Ovary (tissue), 9 donors: ENCODE results near the gene DIP2C. TPM values are rescaled to one million over a fixed set of nuclear protein-coding genes. Genes with fewer than 3 reads are reported as not detected.
"Not testable (repeated sequence)": the region's sequence is repeated elsewhere in the genome, so short reads cannot be mapped to it uniquely, and the experiment has no call there.

Source experiments
- DNase-seq, 5 donors: peaks; one replicate each; pipeline ENCODE4 v3.0.0-alpha.2; 2019 to 2020
- H3K27ac ChIP-seq, 2 donors: fragments of 200-600 bp; one replicate each; pipeline versions ENCODE4 v1.5.1 to v1.8.0; 2019 to 2022
- H3K27me3 ChIP-seq: fragments of 200-600 bp; one replicate; pipeline ENCODE4 v1.8.0; 2022
- H3K36me3 ChIP-seq: fragments of 200-600 bp; sonication (generic); one replicate; pipeline ENCODE4 v1.5.1; 2019
- H3K4me1 ChIP-seq: one replicate; pipeline ENCODE4 v1.8.1; 2013; ENCODE audit warnings: mild to moderate bottlenecking, moderate library complexity; ENCODE audit not compliant: insufficient read depth
- H3K4me3 ChIP-seq: fragments of 200-600 bp; sonication (generic); one replicate; pipeline ENCODE4 v1.5.1; 2017
- H3K9me3 ChIP-seq, 2 donors: fragments of 200-600 bp in 1 of 2; sonication (generic) in 1 of 2; one replicate each; pipeline versions ENCODE4 v1.5.1 to v1.8.1; 2013 to 2019; ENCODE audit warnings: mild to moderate bottlenecking in 1 of 2, moderate library complexity in 1 of 2
- EP300 ChIP-seq: sonication (generic); formaldehyde crosslinking; IDR thresholded peaks from one replicate; pipeline ENCODE4 v1.6.1; 2017; ENCODE audit warnings: antibody characterized with exemption
- POLR2A ChIP-seq: fragments of 450-650 bp; IDR thresholded peaks from one replicate; pipeline ENCODE4 v1.6.1; 2017; ENCODE audit warnings: antibody characterized with exemption, mild to moderate bottlenecking, moderate library complexity
- whole genome bisulfite sequencing, 3 donors: extraction: QIAGEN DNeasy Blood & Tissue Kit in 1 of 3; methylation state at CpG; one replicate each; pipeline versions ENCODE4 v1.1.5 to v1.1.7; 2013 to 2017; 5-methylcytosine and 5-hydroxymethylcytosine counted together
- intact Hi-C, 4 donors: fragments of 100-400 bp; cut with DNase I; formaldehyde crosslinking; loops; one replicate each; pipeline versions ENCODE4 v1.11.0 to v1.15.1; 2022 to 2023
- polyA plus RNA-seq, 2 donors: library from polyadenylated mRNA; stranded (reverse); fragments of 200-250 nt in 1 of 2; fragments of 350-450 nt in 1 of 2; fragmentation: Illumina TruSeq in 1 of 2; extraction: RNeasy Lipid Tissue Mini Kit (QIAGEN cat#74804) in 1 of 2; gene quantifications; one replicate each; pipeline ENCODE4 v1.2.3, GENCODE V29; 2013 to 2014
- total RNA-seq, 7 donors: library from RNA; depleted of rRNA in 2 of 7; stranded (reverse); fragments of >200 nt in 2 of 7; fragmentation: NEBNext Ultra II Directional in 3 of 7; extraction: Animal tissue kit (Norgen Biotek cat#: 25700) in 3 of 7; gene quantifications; one replicate each; pipeline versions ENCODE4 v1.1.0 to v1.2.4, GENCODE V29; 2016 to 2023
- TF ChIP-seq, protein P1 (sequence below), 3 donors: fragments of 450-650 bp in 2 of 3; fragments of 200-600 bp in 1 of 3; IDR thresholded peaks; one replicate each; pipeline versions ENCODE4 v1.5.1 to v1.8.0; 2016 to 2022; ENCODE audit warnings: antibody characterized with exemption in 3 of 3, mild to moderate bottlenecking in 1 of 3
- donor health status: DM: no; HTN: no; CAD: no; lungs with moderate emphysema.
- donor health status: DM: no; HTN: no; CAD: no.
- donor health status: Bipolar disorder and iron deficiency.
- donor health status: DM: yes; HTN: yes; CAD: no.
- donor health status: DM: no; HTN: no; CAD: no.
- donor health status: DM: yes; HTN: yes; CAD: no.

Gene DIP2C
- total and polyA plus RNA-seq, 9 donors: 10.1 to 29.4 (median 22.2) TPM

DNA sequence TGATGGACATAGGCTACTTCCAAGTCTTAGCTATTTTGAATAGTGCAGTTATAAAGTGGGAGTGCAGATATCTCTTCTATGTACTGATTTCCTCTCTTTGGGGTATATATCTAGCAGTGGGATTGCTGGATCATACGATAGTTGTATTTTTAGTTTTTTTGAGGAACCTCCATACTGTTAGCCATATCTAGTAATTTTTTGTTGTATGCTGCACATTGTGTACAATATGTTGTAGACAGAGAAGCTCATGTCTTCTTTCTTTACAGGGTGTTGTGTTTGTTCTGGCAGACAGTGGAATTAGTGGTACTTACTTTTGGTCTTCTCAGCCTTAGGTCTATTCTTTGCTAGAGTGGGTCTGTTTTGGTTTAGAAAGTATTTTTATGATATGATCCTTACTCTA, 13.7 kb upstream of the DIP2C start:
- WGBS, 3 donors: 78 to 100% (median 91%) methylated on average over 1 of the region's 1 CpG
- DNase-seq: no peak
- intact Hi-C loops: no loop called here

GRCh38 chr10:700183-700582, 10.7 kb upstream of the DIP2C start:
- H3K27me3 ChIP-seq, H3K4me3 ChIP-seq, H3K4me1 ChIP-seq, DNase-seq, intact Hi-C loops, H3K36me3 ChIP-seq, H3K27ac ChIP-seq, H3K9me3 ChIP-seq: not testable (repeated sequence)
- WGBS, 3 donors: 89 to 92% (median 92%) methylated on average over 6 of the region's 6 CpGs

More for the DNA sequence above, 13.7 kb upstream of the DIP2C start:
- Histone ChIP-seq H3K4me1 (no peaks in the 10 kb centered on the region), H3K9me3 (no peaks in the 10 kb centered on the region), H3K4me3 (no peak overlapping the region), H3K36me3 (no peaks in the 10 kb centered on the region), H3K27ac (no peak overlapping the region), H3K27me3 (no peaks in the 10 kb centered on the region)
- TF ChIP-seq, protein P1, sequence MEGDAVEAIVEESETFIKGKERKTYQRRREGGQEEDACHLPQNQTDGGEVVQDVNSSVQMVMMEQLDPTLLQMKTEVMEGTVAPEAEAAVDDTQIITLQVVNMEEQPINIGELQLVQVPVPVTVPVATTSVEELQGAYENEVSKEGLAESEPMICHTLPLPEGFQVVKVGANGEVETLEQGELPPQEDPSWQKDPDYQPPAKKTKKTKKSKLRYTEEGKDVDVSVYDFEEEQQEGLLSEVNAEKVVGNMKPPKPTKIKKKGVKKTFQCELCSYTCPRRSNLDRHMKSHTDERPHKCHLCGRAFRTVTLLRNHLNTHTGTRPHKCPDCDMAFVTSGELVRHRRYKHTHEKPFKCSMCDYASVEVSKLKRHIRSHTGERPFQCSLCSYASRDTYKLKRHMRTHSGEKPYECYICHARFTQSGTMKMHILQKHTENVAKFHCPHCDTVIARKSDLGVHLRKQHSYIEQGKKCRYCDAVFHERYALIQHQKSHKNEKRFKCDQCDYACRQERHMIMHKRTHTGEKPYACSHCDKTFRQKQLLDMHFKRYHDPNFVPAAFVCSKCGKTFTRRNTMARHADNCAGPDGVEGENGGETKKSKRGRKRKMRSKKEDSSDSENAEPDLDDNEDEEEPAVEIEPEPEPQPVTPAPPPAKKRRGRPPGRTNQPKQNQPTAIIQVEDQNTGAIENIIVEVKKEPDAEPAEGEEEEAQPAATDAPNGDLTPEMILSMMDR (IDR thresholded peaks at IDR 0.05): no peak
- TF ChIP-seq POLR2A (no peak), EP300 (no peak)

GRCh38 chr10:697097-697875, 7.8 kb upstream of the DIP2C start:
- Histone ChIP-seq H3K36me3 (no peaks in the 10 kb centered on the region), H3K9me3 (no peaks in the 10 kb centered on the region), H3K27me3 (no peaks in the 10 kb centered on the region), H3K27ac (no peak overlapping the region), H3K4me1 (no peaks in the 10 kb centered on the region), H3K4me3 (no peak overlapping the region)
- no peak for DNase-seq
- intact Hi-C loops: no loop called here
- 48 to 56% (median 51%) methylated on average over 27 to 30 of the region's 30 CpGs for WGBS, 3 donors
- TF ChIP-seq POLR2A: no peak
- TF ChIP-seq EP300: no peak

- H3K36me3 ChIP-seq: no peaks in the 10 kb centered on the region
- no peaks in the 10 kb centered on the region for H3K9me3 ChIP-seq
- H3K4me1 ChIP-seq: peaks cover 1% of the 10 kb centered on the region
- intact Hi-C loops: no loop called here
- no peaks in the 10 kb centered on the region for H3K27me3 ChIP-seq
- DNase-seq: no peak
- no peak overlapping the region for H3K4me3 ChIP-seq
- no peak overlapping the region for H3K27ac ChIP-seq
- 92 to 94% (median 92%) methylated on average over 14 of the region's 14 CpGs for WGBS, 3 donors
- TF ChIP-seq EP300 (no peak), POLR2A (no peak)
- TF ChIP-seq, protein P1 (IDR thresholded peaks at IDR 0.05): no peak
Measured at GRCh38 chr10:695396-695795, 5.9 kb upstream of the DIP2C start.

GRCh38 chr10:693506-693905, 4.0 kb upstream of the DIP2C start:
- no peaks in the 10 kb centered on the region for H3K9me3 ChIP-seq
- H3K27me3 ChIP-seq: no peaks in the 10 kb centered on the region
- TF ChIP-seq EP300 (no peak), POLR2A (no peak)
- TF ChIP-seq, protein P1 (IDR thresholded peaks at IDR 0.05): no peak
- no peaks in the 10 kb centered on the region for H3K36me3 ChIP-seq
- H3K4me1 ChIP-seq: peaks cover 3% of the 10 kb centered on the region
- H3K27ac ChIP-seq: no peak overlapping the region
- DNase-seq: no peak
- no peak overlapping the region for H3K4me3 ChIP-seq
- WGBS, 3 donors: 26 to 36% (median 29%) methylated on average over 7 of the region's 7 CpGs
- intact Hi-C loops: loop anchor here in 2 of 4 donors (5.0 kb wide), 2 partner anchors 181 to 239 kb away; partner anchors contain the start of gene LARP4B (in 1 of the 2)
